PC-9 (cell line): ENCODE data around the gene TRNT1. TPM values are rescaled to one million over a fixed set of nuclear protein-coding genes. Genes with fewer than 3 reads are reported as not detected.

ENCODE experiments used
- BruUV-seq: library from RNA; stranded (reverse); fragments of 400-500 nt; replicated peaks from 2 replicates; lab custom pipeline; 2021; lab: Mats Ljungman, UMichigan
- CTCF ChIA-PET: fragments of 300-600 bp; sonication (Branson Sonifier 250); formaldehyde crosslinking; loops from one replicate; lab custom pipeline; 2022; ENCODE audit warnings: antibody characterized with exemption; lab: Charles Lee
- POLR2A ChIA-PET: fragments of 300-600 bp; sonication (Branson Sonifier 250); formaldehyde crosslinking; loops from one replicate; lab custom pipeline; 2022; ENCODE audit warnings: antibody characterized with exemption; ENCODE audit not compliant: unreplicated experiment; lab: Charles Lee
- DNase-seq, 2 experiments: peaks; one replicate each; pipeline versions ENCODE4 v3.0.0 to v3.0.0-alpha.2; 2015 to 2022; ENCODE audit warnings: mixed read lengths in 1 of 2
- H2AFZ ChIP-seq: fragments of 200-600 bp; sonication (generic); 2 replicates; pipeline ENCODE4 v1.8.1; 2017; ENCODE audit warnings: antibody characterized with exemption
- H3F3A ChIP-seq: fragments of 200-600 bp; sonication (generic); 2 replicates; pipeline ENCODE4 v1.8.1; 2017; ENCODE audit warnings: antibody characterized with exemption, mild to moderate bottlenecking, low read depth; ENCODE audit not compliant: insufficient read depth
- H3K27ac ChIP-seq: fragments of 200-600 bp; sonication (generic); 2 replicates; pipeline ENCODE4 v1.6.1; 2016; ENCODE audit warnings: mixed run types
- H3K27me3 ChIP-seq: fragments of 200-600 bp; sonication (generic); 2 replicates; pipeline ENCODE4 v1.6.1; 2016; ENCODE audit warnings: low read depth, mixed run types; ENCODE audit not compliant: insufficient read depth
- H3K36me3 ChIP-seq: fragments of 200-600 bp; sonication (generic); 2 replicates; pipeline ENCODE4 v1.6.1; 2016; ENCODE audit warnings: low read depth, mixed run types
- H3K4me1 ChIP-seq: fragments of 200-600 bp; sonication (generic); replicated peaks from 2 replicates; pipeline ENCODE4 v1.6.1; 2016; ENCODE audit warnings: mixed run types; ENCODE audit not compliant: insufficient read depth
- H3K4me2 ChIP-seq: fragments of 200-600 bp; sonication (generic); 2 replicates; pipeline ENCODE4 v1.6.1; 2017; ENCODE audit warnings: mixed run types
- H3K4me3 ChIP-seq: fragments of 200-600 bp; sonication (generic); 2 replicates; pipeline ENCODE4 v1.6.1; 2016; ENCODE audit warnings: mixed run types
- H3K79me2 ChIP-seq: fragments of 200-600 bp; sonication (generic); 2 replicates; pipeline ENCODE4 v1.6.1; 2017; ENCODE audit warnings: low read depth, mixed run types
- H3K9me2 ChIP-seq: fragments of 200-600 bp; sonication (generic); 2 replicates; pipeline ENCODE4 v1.8.1; 2017; ENCODE audit warnings: mild to moderate bottlenecking; ENCODE audit not compliant: insufficient read depth
- H3K9me3 ChIP-seq: fragments of 200-600 bp; sonication (generic); 2 replicates; pipeline ENCODE4 v1.8.1; 2016; ENCODE audit warnings: low read depth; ENCODE audit not compliant: insufficient read depth
- H4K20me1 ChIP-seq: fragments of 200-600 bp; sonication (generic); 2 replicates; pipeline ENCODE4 v1.8.1; 2017; ENCODE audit not compliant: insufficient read depth
- CTCF ChIP-seq: fragments of 200-600 bp; sonication (generic); conservative IDR thresholded peaks from 2 replicates; pipeline ENCODE4 v1.6.1; 2017; ENCODE audit warnings: mixed run types, antibody characterized with exemption, mild to moderate bottlenecking, moderate library complexity
- EZH2 ChIP-seq: fragments of 200-600 bp; sonication (generic); IDR thresholded peaks from 2 replicates; pipeline ENCODE4 v1.8.0; 2017; ENCODE audit warnings: antibody characterized with exemption, low read depth
- intact Hi-C: fragments of 100-400 bp; cut with micrococcal nuclease; formaldehyde crosslinking; loops from one replicate; pipeline ENCODE4 v1.10.0; 2022; ENCODE audit not compliant: unreplicated experiment
- total RNA-seq: library from RNA; stranded (reverse); gene quantifications from 2 replicates; pipeline ENCODE4 v1.2.3, GENCODE V29; 2021

Gene TRNT1
- total RNA-seq, 1 experiment from 2014 or later = 22.5 TPM

GRCh38 chr3:3145831-3146230 is 19.1 kb downstream of the TRNT1 start:
- Histone ChIP-seq H3K9me3 (no peaks in the 10 kb centered on the region), H2AFZ (no peak overlapping the region), H4K20me1 (no peaks in the 10 kb centered on the region), H3K27me3 (no peaks in the 10 kb centered on the region), H3K4me3 (no peak overlapping the region), H3K4me2 (no peak overlapping the region), H3K27ac (no peak overlapping the region), H3K9me2 (no peaks in the 10 kb centered on the region), H3K4me1 (no peaks in the 10 kb centered on the region), H3K79me2 (no peaks in the 10 kb centered on the region), H3K36me3 (peaks cover 4% of the 10 kb centered on the region; the same call in 1 of the 2 replicates), H3F3A (no peaks in the 10 kb centered on the region)
- no TSS peak for BruUV-seq
- intact Hi-C loops = no loop called here
- CTCF ChIA-PET = no interaction called here
- TF ChIP-seq CTCF (no peak), EZH2 (no peak)
- POLR2A ChIA-PET = no interaction called here
- no peak for DNase-seq

GRCh38 chr3:3149560-3149959 is 22.8 kb downstream of the TRNT1 start:
- no peaks in the 10 kb centered on the region for H3K36me3 ChIP-seq

GRCh38 chr3:3151513-3151912 is 24.8 kb downstream of the TRNT1 start:
- Histone ChIP-seq H3K4me3 (no peak overlapping the region), H3K79me2 (no peaks in the 10 kb centered on the region), H4K20me1 (no peaks in the 10 kb centered on the region), H3K4me1 (no peaks in the 10 kb centered on the region), H3K9me3 (no peaks in the 10 kb centered on the region), H3K9me2 (no peaks in the 10 kb centered on the region), H3F3A (no peaks in the 10 kb centered on the region), H2AFZ (no peak overlapping the region), H3K4me2 (no peak overlapping the region), H3K27ac (no peak overlapping the region), H3K36me3 (no peaks in the 10 kb centered on the region), H3K27me3 (no peaks in the 10 kb centered on the region)
- BruUV-seq = no TSS peak
- no peak for DNase-seq
- no peak for TF ChIP-seq CTCF
- TF ChIP-seq EZH2 = no peak
- ChIA-PET CTCF (no interaction called here), POLR2A (no interaction called here)
- intact Hi-C loops = no loop called here

More at GRCh38 chr3:3149560-3149959, 22.8 kb downstream of the TRNT1 start:
- Histone ChIP-seq H3F3A (no peaks in the 10 kb centered on the region), H3K4me2 (no peak overlapping the region), H3K27me3 (no peaks in the 10 kb centered on the region), H3K4me1 (no peaks in the 10 kb centered on the region), H3K79me2 (no peaks in the 10 kb centered on the region), H3K27ac (no peak overlapping the region), H2AFZ (no peak overlapping the region), H4K20me1 (no peaks in the 10 kb centered on the region), H3K9me2 (no peaks in the 10 kb centered on the region), H3K9me3 (no peaks in the 10 kb centered on the region), H3K4me3 (no peak overlapping the region)
- no TSS peak for BruUV-seq
- no peak for TF ChIP-seq CTCF
- no peak for TF ChIP-seq EZH2
- ChIA-PET POLR2A (no interaction called here), CTCF (no interaction called here)
- intact Hi-C loops = no loop called here
- no peak for DNase-seq
